H1 (cell line): ENCODE data around the gene PREB. TPM values are rescaled to one million over a fixed set of nuclear protein-coding genes. Genes with fewer than 3 reads are reported as not detected.

Experiments
- CTCF ChIA-PET: fragments of 300-600 bp; sonication (Branson Sonifier 250); formaldehyde crosslinking; loops from one replicate; lab custom pipeline; 2021; ENCODE audit not compliant: partially characterized antibody; lab: Charles Lee
- POLR2A ChIA-PET: fragments of 300-600 bp; sonication (Branson Sonifier 250); formaldehyde crosslinking; loops from one replicate; lab custom pipeline; 2021; ENCODE audit warnings: inconsistent platforms; ENCODE audit not compliant: partially characterized antibody; lab: Charles Lee
- DNase-seq, 2 experiments: peaks; one replicate each; pipeline versions ENCODE4 v3.0.0 to v3.0.0-alpha.2; 2010 to 2022; ENCODE audit warnings: low spot score in 2 of 2, low read depth in 1 of 2, mixed read lengths in 1 of 2
- FAIRE-seq: peaks from 2 replicates; lab custom pipeline; 2011; peaks lifted over from hg19 to GRCh38; lab: Jason Lieb, UNC
- H2AFZ ChIP-seq: 2 replicates; pipeline ENCODE4 v1.8.1; 2012; ENCODE audit warnings: low read length, inconsistent platforms
- H2AK5ac ChIP-seq: 2 replicates; pipeline ENCODE4 v1.6.1; 2013; ENCODE audit warnings: low read depth, low read length
- H2BK120ac ChIP-seq: replicated peaks from 2 replicates; pipeline ENCODE3; 2013; ENCODE audit warnings: low read depth, low read length, inconsistent platforms
- H2BK12ac ChIP-seq: 2 replicates; pipeline ENCODE4 v1.6.1; 2013; ENCODE audit warnings: low read depth, low read length
- H2BK15ac ChIP-seq: 2 replicates; pipeline ENCODE4 v1.6.1; 2013; ENCODE audit warnings: low read length
- H2BK20ac ChIP-seq: 2 replicates; pipeline ENCODE4 v1.6.1; 2013; ENCODE audit warnings: low read length
- H2BK5ac ChIP-seq: 2 replicates; pipeline ENCODE4 v1.6.1; 2013; ENCODE audit warnings: low read depth, low read length
- H3K14ac ChIP-seq: 2 replicates; pipeline ENCODE4 v1.6.1; 2013; ENCODE audit warnings: inconsistent platforms; ENCODE audit not compliant: insufficient read length
- H3K18ac ChIP-seq: 2 replicates; pipeline ENCODE4 v1.6.1; 2013; ENCODE audit warnings: low read length; ENCODE audit errors: extremely low read depth
- H3K23ac ChIP-seq: 2 replicates; pipeline ENCODE4 v1.6.1; 2013; ENCODE audit warnings: inconsistent platforms; ENCODE audit not compliant: insufficient read length
- H3K23me2 ChIP-seq: 2 replicates; pipeline ENCODE4 v1.6.1; 2013; ENCODE audit warnings: low read depth, low read length
- H3K27ac ChIP-seq: 2 replicates; pipeline ENCODE4 v1.6.1; 2011; ENCODE audit warnings: low read depth, low read length, inconsistent platforms
- H3K27me3 ChIP-seq, 4 experiments: replicated peaks in 1 of 4; 1 replicate in 1 of 4; 2 replicates in 3 of 4; pipeline versions ENCODE4 v1.6.1 to v1.8.1; 2011 to 2013; ENCODE audit warnings: low read length in 3 of 4, mild to moderate bottlenecking in 3 of 4, inconsistent platforms in 2 of 4, mixed read lengths in 2 of 4, moderate library complexity in 1 of 4; ENCODE audit not compliant: control insufficient read depth in 3 of 4, insufficient read depth in 3 of 4; ENCODE audit errors: extremely low read depth in 1 of 4
- H3K36me3 ChIP-seq, 4 experiments: 2 replicates each; pipeline versions ENCODE4 v1.6.1 to v1.8.1; 2011 to 2013; ENCODE audit warnings: mild to moderate bottlenecking in 4 of 4, low read length in 3 of 4, moderate library complexity in 2 of 4, control low read depth in 1 of 4, inconsistent platforms in 1 of 4; ENCODE audit not compliant: insufficient read depth in 4 of 4, control insufficient read depth in 2 of 4
- H3K4ac ChIP-seq: replicated peaks from 2 replicates; pipeline ENCODE3; 2013; ENCODE audit warnings: low read length, low read depth, mixed read lengths, inconsistent platforms; ENCODE audit not compliant: insufficient read length
- H3K4me1 ChIP-seq, 4 experiments: replicated peaks in 1 of 4; 1 replicate in 1 of 4; 2 replicates in 3 of 4; pipeline versions ENCODE4 v1.6.1 to v1.8.1; 2011 to 2013; ENCODE audit warnings: low read length in 3 of 4, inconsistent platforms in 2 of 4, mixed read lengths in 1 of 4; ENCODE audit not compliant: insufficient read depth in 4 of 4, control insufficient read depth in 3 of 4
- H3K4me2 ChIP-seq, 2 experiments: 2 replicates each; pipeline versions ENCODE4 v1.6.1 to v1.8.1; 2011 to 2013; ENCODE audit warnings: low read depth in 2 of 2, low read length in 2 of 2, control low read depth in 1 of 2, inconsistent platforms in 1 of 2, mild to moderate bottlenecking in 1 of 2; ENCODE audit not compliant: insufficient read depth in 1 of 2
- H3K4me3 ChIP-seq, 4 experiments: fragments of 200-600, 300-600 bp in 1 of 4; sonication (generic), shearing (Covaris generic), sonication (Bioruptor Twin) in 1 of 4; 2 replicates each; pipeline versions ENCODE4 v1.5.1 to v1.8.1; 2011 to 2016; ENCODE audit warnings: low read length in 4 of 4, low read depth in 3 of 4, control low read depth in 2 of 4, inconsistent platforms in 2 of 4, mild to moderate bottlenecking in 2 of 4, mixed read lengths in 1 of 4, moderate library complexity in 1 of 4; ENCODE audit not compliant: insufficient read depth in 2 of 4; ENCODE audit errors: extremely low read depth in 1 of 4
- H3K56ac ChIP-seq: replicated peaks from 2 replicates; pipeline ENCODE3; 2013; ENCODE audit warnings: low read depth, mild to moderate bottlenecking, mixed read lengths, low read length, inconsistent platforms; ENCODE audit not compliant: insufficient read length
- H3K79me1 ChIP-seq: 2 replicates; pipeline ENCODE4 v1.6.1; 2013; ENCODE audit warnings: low read depth, low read length, control low read depth
- H3K79me2 ChIP-seq, 2 experiments: 2 replicates each; pipeline versions ENCODE4 v1.6.1 to v1.8.1; 2012 to 2013; ENCODE audit warnings: low read length in 2 of 2, mild to moderate bottlenecking in 2 of 2, inconsistent platforms in 1 of 2; ENCODE audit not compliant: insufficient read depth in 2 of 2, control insufficient read depth in 1 of 2
- H3K9ac ChIP-seq, 4 experiments: replicated peaks in 1 of 4; 1 replicate in 1 of 4; 2 replicates in 3 of 4; pipeline versions ENCODE4 v1.6.1 to v1.8.1; 2011 to 2013; ENCODE audit warnings: low read depth in 3 of 4, low read length in 3 of 4, control low read depth in 2 of 4, mild to moderate bottlenecking in 2 of 4, moderate library complexity in 2 of 4, inconsistent platforms in 1 of 4; ENCODE audit errors: extremely low read depth in 1 of 4
- H3K9me3 ChIP-seq, 2 experiments: 2 replicates each; pipeline versions ENCODE4 v1.6.1 to v1.8.1; 2012 to 2013; ENCODE audit warnings: mild to moderate bottlenecking in 2 of 2, moderate library complexity in 2 of 2, control low read depth in 1 of 2, inconsistent platforms in 1 of 2, low read depth in 1 of 2, low read length in 1 of 2, mixed read lengths in 1 of 2; ENCODE audit not compliant: insufficient read depth in 2 of 2
- H4K20me1 ChIP-seq, 2 experiments: replicated peaks in 1 of 2; 2 replicates each; pipeline versions ENCODE3 to v1.8.1; 2011 to 2013; ENCODE audit warnings: inconsistent platforms in 2 of 2, low read length in 2 of 2, mild to moderate bottlenecking in 1 of 2; ENCODE audit not compliant: insufficient read depth in 2 of 2, control insufficient read depth in 1 of 2
- H4K5ac ChIP-seq: 2 replicates; pipeline ENCODE4 v1.6.1; 2013; ENCODE audit warnings: low read length, low read depth, mixed read lengths, inconsistent platforms; ENCODE audit not compliant: insufficient read length
- H4K8ac ChIP-seq: 2 replicates; pipeline ENCODE4 v1.8.0; 2013; ENCODE audit warnings: mild to moderate bottlenecking, moderate library complexity, low read length, inconsistent platforms; ENCODE audit not compliant: insufficient read depth; ENCODE audit errors: extremely low read depth
- H4K91ac ChIP-seq: replicated peaks from 2 replicates; pipeline ENCODE3; 2013; ENCODE audit warnings: low read length, mixed read lengths, inconsistent platforms; ENCODE audit not compliant: insufficient read length
- ASH2L ChIP-seq: fragments of 200-600, 300-600 bp; sonication (generic); IDR thresholded peaks from one replicate; pipeline ENCODE4 v1.7.1; 2017; ENCODE audit warnings: low read length
- BACH1 ChIP-seq: IDR thresholded peaks from 2 replicates; pipeline ENCODE4 v1.6.1; 2012; ENCODE audit warnings: low read length, improper control_type of control experiment
- CTBP2 ChIP-seq: IDR thresholded peaks from 2 replicates; pipeline ENCODE4 v1.7.0; 2011; ENCODE audit warnings: borderline replicate concordance, mild to moderate bottlenecking, moderate library complexity, mixed read lengths, low read length; ENCODE audit not compliant: insufficient read depth, insufficient read length
- FOSL1 ChIP-seq: IDR thresholded peaks from 2 replicates; pipeline ENCODE4 v1.6.1; 2011; ENCODE audit warnings: mild to moderate bottlenecking, low read depth, low read length, moderate library complexity; ENCODE audit not compliant: insufficient read depth
- HDAC2 ChIP-seq, 2 experiments: fragments of 300-600 bp in 1 of 2; sonication (generic) in 1 of 2; IDR thresholded peaks; 2 replicates each; pipeline ENCODE4 v1.6.1; 2011 to 2012; ENCODE audit warnings: low read depth in 2 of 2, low read length in 2 of 2, mild to moderate bottlenecking in 2 of 2, moderate library complexity in 2 of 2, borderline replicate concordance in 1 of 2, inconsistent platforms in 1 of 2
- JUN ChIP-seq: IDR thresholded peaks from 2 replicates; pipeline ENCODE4 v1.6.1; 2011; ENCODE audit warnings: low read depth, mild to moderate bottlenecking, improper control_type of control experiment, low read length
- KDM1A ChIP-seq: fragments of 200-600, 300-600 bp; sonication (generic); IDR thresholded peaks from 2 replicates; pipeline ENCODE4 v1.7.1; 2016; ENCODE audit warnings: mild to moderate bottlenecking, low read length, borderline replicate concordance
- KDM5A ChIP-seq: fragments of 200-600 bp; IDR thresholded peaks from 2 replicates; pipeline ENCODE4 v1.7.1; 2012; ENCODE audit warnings: mild to moderate bottlenecking, low read length, inconsistent platforms, mixed read lengths
- RXRA ChIP-seq: IDR thresholded peaks from 2 replicates; pipeline ENCODE4 v1.6.1; 2011; ENCODE audit warnings: low read depth, mild to moderate bottlenecking, low read length, moderate library complexity; ENCODE audit not compliant: insufficient read depth
- SP1 ChIP-seq: IDR thresholded peaks from 2 replicates; pipeline ENCODE4 v1.6.1; 2011; ENCODE audit warnings: low read depth, low read length
- SP2 ChIP-seq: IDR thresholded peaks from 2 replicates; pipeline ENCODE4 v1.6.1; 2012; ENCODE audit warnings: mild to moderate bottlenecking, low read length, inconsistent platforms
- SP4 ChIP-seq: IDR thresholded peaks from 2 replicates; pipeline ENCODE4 v1.6.1; 2012; ENCODE audit warnings: low read length, inconsistent platforms
- TBP ChIP-seq: IDR thresholded peaks from 2 replicates; pipeline ENCODE4 v1.6.1; 2011; ENCODE audit warnings: low read depth, low read length, improper control_type of control experiment
- TCF12 ChIP-seq: IDR thresholded peaks from 2 replicates; pipeline ENCODE4 v1.6.1; 2011; ENCODE audit warnings: low read depth, mild to moderate bottlenecking, low read length
- ZNF274 ChIP-seq: IDR thresholded peaks from 2 replicates; pipeline ENCODE4 v1.7.0; 2012; ENCODE audit warnings: low read length, borderline replicate concordance; ENCODE audit errors: extremely low read depth
- WGBS, 2 experiments: shearing (Covaris generic) in 1 of 2; methylation state at CpG; one replicate each; pipeline versions ENCODE4 v1.1.6 to v1.1.7; 2013 to 2015; ENCODE audit warnings: low lambda C conversion rate in 2 of 2, mixed read lengths in 2 of 2, inconsistent platforms in 1 of 2, low coverage in 1 of 2, missing lambda C conversion rate in 1 of 2; ENCODE audit not compliant: insufficient replicate concordance in 2 of 2, insufficient coverage in 1 of 2, insufficient read length in 1 of 2; ENCODE audit errors: extremely low coverage in 1 of 2, missing lambda C conversion rate in 1 of 2; 5-methylcytosine and 5-hydroxymethylcytosine counted together
- polyA plus RNA-seq, 7 experiments: library from polyadenylated mRNA; depleted of rRNA in 3 of 7; stranded (reverse) in 5 of 7; unstranded in 2 of 7; fragments of >200 nt in 5 of 7; fragments of 200-250 nt in 2 of 7; gene quantifications; 1 replicate in 5 of 7; 2 replicates in 1 of 7; 4 replicates in 1 of 7; pipeline versions ENCODE4 v1.2.1 to v1.2.3, GENCODE V29; 2011 to 2013; ENCODE audit warnings: missing spikeins in 2 of 7, mixed read lengths in 2 of 7
- total RNA-seq: library from RNA; stranded (reverse); fragmentation: NEBNext Ultra II Directional; extraction: Animal tissue kit (Norgen Biotek cat#: 25700); gene quantifications from 2 replicates; pipeline ENCODE4 v1.2.1, GENCODE V29; 2021

PREB gene
- total and polyA plus RNA-seq, 2 of the 8 experiments (the other 6 are each of a cell fraction or from before 2014, with no cell fraction given): 54.1 to 72.2 TPM

GRCh38 chr2:27136751-27137150 is 2.3 kb upstream of the PREB start:
- Histone ChIP-seq H4K8ac (no peak overlapping the region), H4K20me1 (peaks cover 5 to 9% of the 10 kb centered on the region in 2 experiments), H3K4ac (no peak overlapping the region), H2BK20ac (no peak overlapping the region), H2BK12ac (no peak overlapping the region), H3K14ac (no peak overlapping the region), H3K27me3 (no peaks in the 10 kb centered on the region), H3K9ac (no peak overlapping the region), H3K9me3 (no peaks in the 10 kb centered on the region), H3K4me3 (no peak overlapping the region), H3K23ac (no peak overlapping the region), H2AFZ (no peak overlapping the region), H3K4me2 (no peak overlapping the region), H3K36me3 (peaks cover 0 to 6% (median 3%) of the 10 kb centered on the region in 4 experiments; a peak in 5 of 8 replicates), H3K4me1 (peaks cover 0 to 4% (median 3%) of the 10 kb centered on the region in 4 experiments; a peak in 5 of 7 replicates), H2AK5ac (no peak overlapping the region), H2BK120ac (no peak overlapping the region), H4K5ac (no peak overlapping the region), H2BK5ac (no peak overlapping the region), H3K18ac (no peak overlapping the region), H3K79me1 (peaks cover 4% of the 10 kb centered on the region), H3K56ac (no peak overlapping the region), H3K23me2 (peaks cover 2% of the 10 kb centered on the region; the same call in 1 of the 2 replicates), H3K79me2 (peaks cover 0 to 15% of the 10 kb centered on the region in 2 experiments; a peak in 2 of 4 replicates), H3K27ac (no peak overlapping the region), H2BK15ac (no peak overlapping the region), H4K91ac (no peak overlapping the region)
- CTCF ChIA-PET: interaction anchor here (0.6 to 3.7 kb wide), 7 partner anchors 11 to 54 kb away, joined by 3 to 11 read pairs (median 3); partner anchors contain the start of gene ABHD1
- POLR2A ChIA-PET: interaction anchor here (1.2 to 1.5 kb wide), 2 partner anchors 8 to 12 kb away, joined by 4 to 5 read pairs; partner anchors contain the start of gene TCF23
- no peak for DNase-seq
- 90% methylated on average over 7 of the region's 7 CpGs; no CpG with 5 or more reads in 1 of the 2 experiments for WGBS, 2 experiments
- FAIRE-seq: no peak
- TF ChIP-seq RXRA (no peak), ASH2L (no peak), SP4 (no peak), CTBP2 (no peak), HDAC2 (IDR thresholded peaks at IDR 0.05; ENCODE audit: borderline replicate concordance in 1 of 2, low read depth in 2 of 2, low read length in 2 of 2) (no peak), TBP (no peak), BACH1 (no peak), SP2 (no peak), ZNF274 (no peak), KDM5A (no peak), FOSL1 (no peak), TCF12 (no peak), KDM1A (no peak), SP1 (no peak), JUN (no peak)
